ENCODE measurements around the gene HINT1. TPM values are rescaled to one million over a fixed set of nuclear protein-coding genes. Genes with fewer than 3 reads are reported as not detected.

Gene HINT1
- total RNA-seq, 5 donors from 2014 or later (not counting 1 experiment from before 2014, with no cell fraction given), result 204 to 240 (median 238) TPM

DNA sequence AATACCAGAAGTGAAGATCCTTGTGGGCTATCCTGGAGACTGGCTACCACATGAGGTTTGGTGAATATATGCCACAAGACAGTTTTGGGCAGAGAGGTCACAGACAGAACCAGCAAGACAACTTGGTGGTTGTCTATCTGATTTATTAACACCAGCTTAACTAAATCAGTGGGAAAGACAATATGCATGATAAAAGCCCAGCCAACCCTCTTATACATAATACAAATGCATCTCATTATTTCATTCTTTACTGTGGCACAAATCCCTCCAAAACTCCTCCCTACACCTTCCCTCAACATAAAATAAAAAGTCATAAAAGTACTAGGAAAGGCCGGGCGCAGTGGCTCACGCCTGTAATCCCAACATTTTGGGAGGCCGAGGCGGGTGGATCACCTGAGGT, 8.1 kb downstream of the HINT1 start:
- peak overlapping the region; percentile 10 to 80 for H3K27ac Mint-ChIP-seq
- H3K4me3 ChIP-seq (ENCODE audit: control insufficient read depth in 1 of 2, extremely low read depth in 1 of 2, low read length in 1 of 2), result no peak overlapping the region
- no peak overlapping the region for H3K4me3 Mint-ChIP-seq
- no peaks in the 10 kb centered on the region for H3K27me3 ChIP-seq (replicated peaks in 1 of 2; ENCODE audit: control insufficient read depth in 2 of 2, extremely low read depth in 1 of 2, insufficient read depth in 2 of 2, low read length in 1 of 2)
- H3K36me3 ChIP-seq (ENCODE audit: control insufficient read depth in 2 of 2, extremely low read depth in 1 of 2, insufficient read depth in 1 of 2, low read length in 1 of 2), result peaks cover 6 to 33% of the 10 kb centered on the region in 2 donors
- no peak for ATAC-seq (replicated peaks in 1 of 4)
- 93% methylated on average over 5 of the region's 5 CpGs for WGBS (ENCODE audit: insufficient coverage)
- H3K9me3 ChIP-seq, result no peaks in the 10 kb centered on the region
- no peak for DNase-seq
- no peaks in the 10 kb centered on the region for H3K27me3 Mint-ChIP-seq
- H3K27ac ChIP-seq (ENCODE audit: low read length), result no peak overlapping the region
- H3K9me3 Mint-ChIP-seq, result no peaks in the 10 kb centered on the region
- H3K36me3 Mint-ChIP-seq, result peaks cover 45% of the 10 kb centered on the region
- peaks cover 0 to 12% of the 10 kb centered on the region in 2 experiments for H3K4me1 ChIP-seq (ENCODE audit: control insufficient read depth in 1 of 2, extremely low read depth in 1 of 2, insufficient read depth in 2 of 2, low read length in 2 of 2)
- peaks cover 15 to 46% (median 41%) of the 10 kb centered on the region in 3 donors for H3K4me1 Mint-ChIP-seq
- CTCF ChIA-PET, result no interaction called here
- POLR2A ChIA-PET, result no interaction called here

DNA sequence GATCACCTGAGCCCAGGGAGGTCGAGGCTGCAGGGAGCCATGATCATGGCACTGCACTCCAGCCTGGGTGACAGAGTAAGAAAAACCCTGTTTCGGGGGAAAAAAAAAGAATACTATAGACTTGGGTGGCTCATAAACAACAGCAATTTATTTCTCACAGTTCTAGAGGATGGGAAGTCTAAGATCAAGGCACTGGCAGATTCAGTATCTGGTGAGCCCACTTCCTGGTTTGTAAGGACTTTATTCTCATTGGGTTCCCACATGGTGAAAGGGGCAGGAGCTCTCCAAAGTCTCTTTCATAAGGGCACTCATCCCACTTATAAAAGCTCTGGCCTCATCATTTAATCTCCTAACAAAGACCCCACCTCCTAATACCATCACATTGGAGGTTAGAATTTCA, 8.7 kb downstream of the HINT1 start:
- no peaks in the 10 kb centered on the region for H3K27me3 ChIP-seq (replicated peaks in 1 of 2; ENCODE audit: control insufficient read depth in 2 of 2, extremely low read depth in 1 of 2, insufficient read depth in 2 of 2, low read length in 1 of 2)
- H3K9me3 Mint-ChIP-seq, result no peaks in the 10 kb centered on the region
- no peaks in the 10 kb centered on the region for H3K9me3 ChIP-seq
- peaks cover 0 to 8% of the 10 kb centered on the region in 2 experiments for H3K4me1 ChIP-seq (ENCODE audit: control insufficient read depth in 1 of 2, extremely low read depth in 1 of 2, insufficient read depth in 2 of 2, low read length in 2 of 2)
- no peak overlapping the region for H3K27ac ChIP-seq (ENCODE audit: low read length)
- peaks cover 15 to 42% (median 36%) of the 10 kb centered on the region in 3 donors for H3K4me1 Mint-ChIP-seq
- no CpG with 5 or more reads among the region's 2 CpGs for WGBS (ENCODE audit: insufficient coverage)
- no peak overlapping the region for H3K4me3 Mint-ChIP-seq
- peaks cover 40% of the 10 kb centered on the region for H3K36me3 Mint-ChIP-seq
- H3K27me3 Mint-ChIP-seq, result no peaks in the 10 kb centered on the region
- H3K27ac Mint-ChIP-seq, result peak overlapping the region; percentile 59 to 80
- ChIA-PET CTCF (no interaction called here), POLR2A (no interaction called here)
- DNase-seq (no peak), ATAC-seq (replicated peaks in 1 of 4) (peak in 1 of 4 experiments; percentile 13)
- no peak overlapping the region for H3K4me3 ChIP-seq (ENCODE audit: control insufficient read depth in 1 of 2, extremely low read depth in 1 of 2, low read length in 1 of 2)
- peaks cover 6 to 28% of the 10 kb centered on the region in 2 donors for H3K36me3 ChIP-seq (ENCODE audit: control insufficient read depth in 2 of 2, extremely low read depth in 1 of 2, insufficient read depth in 1 of 2, low read length in 1 of 2)

DNA sequence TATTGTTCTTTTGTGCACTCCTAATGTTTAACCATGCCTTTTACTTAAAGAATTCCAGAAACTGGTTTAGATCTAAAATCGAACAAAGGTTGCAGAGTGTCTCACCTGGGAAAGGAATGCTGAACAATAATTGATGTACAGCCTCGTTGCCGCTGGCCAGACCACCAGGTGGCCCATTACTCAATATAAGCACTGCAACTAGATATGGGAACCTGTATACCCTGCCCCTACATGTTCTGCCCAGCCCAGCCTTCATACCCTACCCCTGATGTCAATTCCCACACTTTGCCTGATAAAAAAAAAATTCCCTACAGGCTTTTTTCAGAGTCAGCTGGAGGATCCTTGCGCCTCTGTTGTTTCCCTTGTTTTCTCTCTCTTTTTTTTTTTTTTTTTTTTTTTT, 13.8 kb downstream of the HINT1 start:
- ChIA-PET POLR2A (no interaction called here), CTCF (no interaction called here)
- H3K36me3 Mint-ChIP-seq, result peaks cover 4% of the 10 kb centered on the region
- ATAC-seq (replicated peaks in 1 of 4) (no peak), DNase-seq (no peak)
- no peaks in the 10 kb centered on the region for H3K27me3 Mint-ChIP-seq
- H3K4me1 Mint-ChIP-seq, result peaks cover 0 to 10% (median 5%) of the 10 kb centered on the region in 3 donors
- no peaks in the 10 kb centered on the region for H3K27me3 ChIP-seq (replicated peaks in 1 of 2; ENCODE audit: control insufficient read depth in 2 of 2, extremely low read depth in 1 of 2, insufficient read depth in 2 of 2, low read length in 1 of 2)
- no peaks in the 10 kb centered on the region for H3K9me3 ChIP-seq
- no peaks in the 10 kb centered on the region for H3K36me3 ChIP-seq (ENCODE audit: control insufficient read depth in 2 of 2, extremely low read depth in 1 of 2, insufficient read depth in 1 of 2, low read length in 1 of 2)
- WGBS (ENCODE audit: insufficient coverage), result 90% methylated on average over 2 of the region's 4 CpGs
- no peak overlapping the region for H3K27ac ChIP-seq (ENCODE audit: low read length)
- peaks cover 0 to 3% of the 10 kb centered on the region in 2 experiments for H3K4me1 ChIP-seq (ENCODE audit: control insufficient read depth in 1 of 2, extremely low read depth in 1 of 2, insufficient read depth in 2 of 2, low read length in 2 of 2)
- no peak overlapping the region for H3K4me3 ChIP-seq (ENCODE audit: control insufficient read depth in 1 of 2, extremely low read depth in 1 of 2, low read length in 1 of 2)
- no peak overlapping the region for H3K4me3 Mint-ChIP-seq
- H3K9me3 Mint-ChIP-seq, result no peaks in the 10 kb centered on the region
- H3K27ac Mint-ChIP-seq, result no peak overlapping the region

DNA sequence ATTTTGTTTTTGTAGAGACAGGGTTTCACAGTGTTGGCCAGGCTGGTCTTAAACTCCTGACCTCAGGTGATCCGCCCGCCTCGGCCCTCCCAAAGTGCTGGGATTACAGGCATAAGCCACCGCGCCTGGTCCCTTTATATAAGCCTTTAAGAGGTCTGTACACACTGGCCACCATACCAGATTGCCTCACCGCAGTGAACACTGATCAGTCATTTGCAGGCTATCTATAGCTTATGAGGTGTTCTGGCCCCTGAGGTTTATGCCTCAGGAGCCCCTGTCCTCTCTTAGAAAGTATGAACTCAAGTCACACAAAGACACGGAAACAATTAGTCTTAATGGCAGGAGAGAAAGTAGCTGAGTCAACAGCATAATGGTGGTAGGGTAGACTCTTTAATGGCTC, 14.6 kb downstream of the HINT1 start:
- POLR2A ChIA-PET, result no interaction called here

DNA sequence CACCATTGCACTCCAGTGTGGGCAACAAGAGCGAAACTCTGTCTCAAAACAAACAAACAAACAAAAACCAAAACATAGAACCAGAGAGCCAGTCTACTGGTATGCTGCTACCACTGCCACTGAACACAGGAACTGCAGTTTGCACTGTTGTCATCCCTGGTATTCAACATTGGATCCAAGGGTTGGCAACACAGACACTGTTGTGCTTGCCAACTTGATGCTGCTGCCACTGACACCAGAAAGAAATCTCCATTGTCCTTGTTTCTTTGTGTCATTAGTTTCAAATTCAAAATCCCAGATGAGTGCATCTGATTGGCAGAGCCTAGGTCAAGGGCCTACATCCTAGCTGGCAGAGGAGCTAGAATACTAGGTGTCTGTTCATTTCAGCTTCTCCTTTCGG, 16.2 kb downstream of the HINT1 start:
- no peak overlapping the region for H3K27ac Mint-ChIP-seq
- Histone ChIP-seq H3K4me1 (ENCODE audit: control insufficient read depth in 1 of 2, extremely low read depth in 1 of 2, insufficient read depth in 2 of 2, low read length in 2 of 2) (no peaks in the 10 kb centered on the region), H3K27ac (ENCODE audit: low read length) (no peak overlapping the region), H3K4me3 (ENCODE audit: control insufficient read depth in 1 of 2, extremely low read depth in 1 of 2, low read length in 1 of 2) (no peak overlapping the region), H3K27me3 (replicated peaks in 1 of 2; ENCODE audit: control insufficient read depth in 2 of 2, extremely low read depth in 1 of 2, insufficient read depth in 2 of 2, low read length in 1 of 2) (no peaks in the 10 kb centered on the region), H3K9me3 (no peaks in the 10 kb centered on the region), H3K36me3 (ENCODE audit: control insufficient read depth in 2 of 2, extremely low read depth in 1 of 2, insufficient read depth in 1 of 2, low read length in 1 of 2) (no peaks in the 10 kb centered on the region)
- H3K4me3 Mint-ChIP-seq, result no peak overlapping the region
- peaks cover 0 to 4% (median 0%) of the 10 kb centered on the region in 3 donors for H3K9me3 Mint-ChIP-seq
- DNase-seq (no peak), ATAC-seq (replicated peaks in 1 of 4) (no peak)
- ChIA-PET POLR2A (interaction anchor here in 1 of 2 donors (0.6 kb wide), 1 partner anchor 205 kb away, joined by 9 read pairs; no protein-coding TSS in a partner anchor), CTCF (interaction anchor here in 1 of 2 donors (0.6 to 0.7 kb wide), 2 partner anchors 14 to 88 kb away, joined by 3 to 8 read pairs; no protein-coding TSS in a partner anchor)
- WGBS (ENCODE audit: insufficient coverage), result 80% methylated on average over 1 of the region's 2 CpGs
- H3K27me3 Mint-ChIP-seq, result no peaks in the 10 kb centered on the region
- no peaks in the 10 kb centered on the region for H3K4me1 Mint-ChIP-seq
- no peaks in the 10 kb centered on the region for H3K36me3 Mint-ChIP-seq

More for the DNA sequence above, 14.6 kb downstream of the HINT1 start:
- ATAC-seq (replicated peaks in 1 of 4) (no peak), DNase-seq (no peak)
- Mint-ChIP-seq H3K27me3 (no peaks in the 10 kb centered on the region), H3K36me3 (no peaks in the 10 kb centered on the region), H3K9me3 (no peaks in the 10 kb centered on the region), H3K27ac (no peak overlapping the region), H3K4me1 (peaks cover 0 to 2% (median 1%) of the 10 kb centered on the region in 3 donors), H3K4me3 (no peak overlapping the region)
- no peaks in the 10 kb centered on the region for H3K4me1 ChIP-seq (ENCODE audit: control insufficient read depth in 1 of 2, extremely low read depth in 1 of 2, insufficient read depth in 2 of 2, low read length in 2 of 2)
- H3K27me3 ChIP-seq (replicated peaks in 1 of 2; ENCODE audit: control insufficient read depth in 2 of 2, extremely low read depth in 1 of 2, insufficient read depth in 2 of 2, low read length in 1 of 2), result no peaks in the 10 kb centered on the region
- H3K9me3 ChIP-seq, result no peaks in the 10 kb centered on the region
- no peak overlapping the region for H3K27ac ChIP-seq (ENCODE audit: low read length)
- H3K4me3 ChIP-seq (ENCODE audit: control insufficient read depth in 1 of 2, extremely low read depth in 1 of 2, low read length in 1 of 2), result no peak overlapping the region
- 92% methylated on average over 5 of the region's 7 CpGs for WGBS (ENCODE audit: insufficient coverage)
- CTCF ChIA-PET, result no interaction called here
- no peaks in the 10 kb centered on the region for H3K36me3 ChIP-seq (ENCODE audit: control insufficient read depth in 2 of 2, extremely low read depth in 1 of 2, insufficient read depth in 1 of 2, low read length in 1 of 2)

DNA sequence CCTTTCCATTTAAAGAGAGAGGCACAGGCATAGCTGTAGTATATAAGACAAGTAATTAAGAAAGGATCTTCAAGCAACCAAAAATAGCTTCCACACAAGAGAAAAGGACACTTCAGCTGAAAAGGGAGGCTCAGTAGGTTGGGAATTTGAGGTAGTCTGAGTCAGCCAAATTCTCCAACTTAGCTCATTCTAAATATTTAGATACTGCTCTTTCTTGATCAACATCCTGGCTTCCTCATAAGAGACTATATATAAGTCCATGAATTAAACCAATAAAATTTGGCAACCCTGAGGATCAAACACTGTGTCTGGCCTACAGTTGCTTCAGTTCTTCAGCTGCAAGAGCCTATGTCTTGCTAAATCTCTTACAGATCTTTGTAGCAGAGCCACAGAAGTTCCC, 17.8 kb downstream of the HINT1 start:
- ChIA-PET CTCF (interaction anchor here in 1 of 2 donors (0.6 to 0.9 kb wide), 2 partner anchors 272 to 466 kb away, joined by 3 read pairs; no protein-coding TSS in a partner anchor), POLR2A (interaction anchor here (0.6 kb wide), 2 partner anchors 11 to 150 kb away, joined by 3 to 5 read pairs; no protein-coding TSS in a partner anchor)
- Mint-ChIP-seq H3K27ac (no peak overlapping the region), H3K36me3 (no peaks in the 10 kb centered on the region), H3K27me3 (no peaks in the 10 kb centered on the region), H3K4me3 (no peak overlapping the region), H3K9me3 (peaks cover 0 to 4% (median 0%) of the 10 kb centered on the region in 3 donors), H3K4me1 (no peaks in the 10 kb centered on the region)
- no peaks in the 10 kb centered on the region for H3K9me3 ChIP-seq
- ATAC-seq (replicated peaks in 1 of 4) (no peak), DNase-seq (no peak)
- H3K27me3 ChIP-seq (replicated peaks in 1 of 2; ENCODE audit: control insufficient read depth in 2 of 2, extremely low read depth in 1 of 2, insufficient read depth in 2 of 2, low read length in 1 of 2), result no peaks in the 10 kb centered on the region
- H3K36me3 ChIP-seq (ENCODE audit: control insufficient read depth in 2 of 2, extremely low read depth in 1 of 2, insufficient read depth in 1 of 2, low read length in 1 of 2), result no peaks in the 10 kb centered on the region
- H3K4me3 ChIP-seq (ENCODE audit: control insufficient read depth in 1 of 2, extremely low read depth in 1 of 2, low read length in 1 of 2), result no peak overlapping the region
- no peak overlapping the region for H3K27ac ChIP-seq (ENCODE audit: low read length)
- no peaks in the 10 kb centered on the region for H3K4me1 ChIP-seq (ENCODE audit: control insufficient read depth in 1 of 2, extremely low read depth in 1 of 2, insufficient read depth in 2 of 2, low read length in 2 of 2)

All from T-cell (primary cell).